ENCODE results near the gene LRRC8B.
"Not testable (repeated sequence)": the region's sequence is repeated elsewhere in the genome, so short reads cannot be mapped to it uniquely, and the experiment has no call there.

LRRC8B gene

GRCh38 chr1:89587729-89588161, 63.1 kb downstream of the LRRC8B start:
- DNase-seq, result no peak

GRCh38 chr1:89588480-89588879, 63.9 kb downstream of the LRRC8B start:
- no peak for DNase-seq

- DNase-seq, result no peak
Observed at GRCh38 chr1:89589515-89589914, 64.9 kb downstream of the LRRC8B start.

GRCh38 chr1:89590341-89591080, 65.9 kb downstream of the LRRC8B start:
- DNase-seq, result no peak

GRCh38 chr1:89592861-89593302, 68.3 kb downstream of the LRRC8B start:
- DNase-seq, result not testable (repeated sequence)

- no peak for DNase-seq
Observed at GRCh38 chr1:89594096-89594740, 69.6 kb downstream of the LRRC8B start.

- DNase-seq, result no peak
Observed at GRCh38 chr1:89596698-89597097, 72.1 kb downstream of the LRRC8B start.

GRCh38 chr1:89598450-89599331, 74.1 kb downstream of the LRRC8B start:
- no peak for DNase-seq

- DNase-seq, result no peak
Observed at GRCh38 chr1:89599332-89599630, 74.7 kb downstream of the LRRC8B start.

- DNase-seq, result no peak
Observed at GRCh38 chr1:89600451-89601224, 76.0 kb downstream of the LRRC8B start.

- DNase-seq, result no peak
Observed at GRCh38 chr1:89602871-89603404, 78.3 kb downstream of the LRRC8B start.

- DNase-seq, result no peak
Observed at GRCh38 chr1:89603651-89604413, 79.2 kb downstream of the LRRC8B start.

- DNase-seq, result no peak
Observed at GRCh38 chr1:89604414-89604735, 79.7 kb downstream of the LRRC8B start.

GRCh38 chr1:89605692-89606091, 81.1 kb downstream of the LRRC8B start:
- no peak for DNase-seq

GRCh38 chr1:89606227-89606980, 81.8 kb downstream of the LRRC8B start:
- DNase-seq, result no peak

- DNase-seq, result no peak
Observed at GRCh38 chr1:89607156-89607555, 82.5 kb downstream of the LRRC8B start.

- DNase-seq, result no peak
Observed at GRCh38 chr1:89607586-89608318, 83.1 kb downstream of the LRRC8B start.

GRCh38 chr1:89608319-89608983, 83.8 kb downstream of the LRRC8B start:
- DNase-seq, result no peak

- DNase-seq, result no peak
Observed at GRCh38 chr1:89608984-89609725, 84.5 kb downstream of the LRRC8B start.
